Measurements from ENCODE around the gene RAMP2.

DNA sequence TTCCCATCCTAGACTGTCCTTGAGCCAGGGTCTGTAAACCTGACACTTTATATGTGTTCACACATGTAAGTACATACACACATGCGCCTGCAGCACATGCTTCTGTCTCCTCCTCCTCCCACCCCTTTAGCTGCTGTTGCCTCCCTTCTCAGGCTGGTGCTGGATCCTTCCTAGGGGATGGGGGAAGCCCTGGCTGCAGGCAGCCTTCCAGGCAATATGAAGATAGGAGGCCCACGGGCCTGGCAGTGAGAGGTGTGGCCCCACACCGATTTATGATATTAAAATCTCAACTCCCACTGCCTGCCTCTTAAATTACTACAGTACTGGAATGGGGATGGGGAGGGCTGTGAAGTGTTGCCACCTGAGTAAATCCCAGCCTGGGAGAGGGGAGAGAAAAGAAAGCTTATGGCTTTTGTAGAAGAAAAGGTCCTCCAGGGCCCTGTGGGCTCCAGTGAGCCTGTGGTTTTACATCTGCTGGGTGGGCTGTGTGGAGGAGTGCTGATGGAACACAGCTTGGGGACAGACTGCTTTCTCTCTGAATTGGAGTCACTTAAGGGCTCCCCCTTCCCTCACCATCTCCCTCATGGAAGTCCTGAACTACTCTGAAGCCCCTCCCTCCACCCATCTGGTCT, 18.4 kb downstream of the RAMP2 start:
- TF ChIP-seq EZH2 (IDR thresholded peaks at IDR 0.05; ENCODE audit: insufficient read depth, poor library complexity, severe bottlenecking) (no peak), EZH2phosphoT487 (IDR thresholded peaks at IDR 0.05; ENCODE audit: insufficient read depth, low read depth) (no peak)
